GM19397 (cell line): ENCODE data around the gene TBCE.
"Not testable (repeated sequence)": the region's sequence is repeated elsewhere in the genome, so short reads cannot be mapped to it uniquely, and the experiment has no call there.

Source experiments
- ATAC-seq: cut with Tn5 transposase; IDR thresholded peaks from one replicate; pipeline ENCODE4 v1.9.1; 2021; ENCODE audit warnings: mild to moderate bottlenecking, moderate library complexity; ENCODE audit not compliant: unreplicated experiment

The TBCE gene

DNA sequence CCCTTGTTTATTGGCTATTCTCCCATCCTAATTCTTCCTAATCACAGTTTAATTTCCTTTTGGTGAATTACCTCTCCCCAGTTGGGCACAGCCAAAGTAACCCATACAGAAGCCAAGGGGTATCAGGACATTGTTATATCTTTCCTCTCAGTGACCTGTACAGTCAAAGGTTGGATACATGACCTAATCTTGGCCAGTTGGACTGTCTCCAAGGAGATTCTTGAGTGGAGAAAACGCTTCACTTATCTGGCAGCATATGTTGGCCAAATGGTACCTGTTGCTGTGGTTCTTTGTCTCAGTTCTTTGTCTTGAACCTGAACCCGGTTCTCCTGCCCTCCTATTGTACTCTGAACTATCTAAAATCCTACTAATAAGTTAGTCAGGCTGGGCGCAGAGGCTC is 15.3 kb upstream of the TBCE start:
- ATAC-seq: no peak

DNA sequence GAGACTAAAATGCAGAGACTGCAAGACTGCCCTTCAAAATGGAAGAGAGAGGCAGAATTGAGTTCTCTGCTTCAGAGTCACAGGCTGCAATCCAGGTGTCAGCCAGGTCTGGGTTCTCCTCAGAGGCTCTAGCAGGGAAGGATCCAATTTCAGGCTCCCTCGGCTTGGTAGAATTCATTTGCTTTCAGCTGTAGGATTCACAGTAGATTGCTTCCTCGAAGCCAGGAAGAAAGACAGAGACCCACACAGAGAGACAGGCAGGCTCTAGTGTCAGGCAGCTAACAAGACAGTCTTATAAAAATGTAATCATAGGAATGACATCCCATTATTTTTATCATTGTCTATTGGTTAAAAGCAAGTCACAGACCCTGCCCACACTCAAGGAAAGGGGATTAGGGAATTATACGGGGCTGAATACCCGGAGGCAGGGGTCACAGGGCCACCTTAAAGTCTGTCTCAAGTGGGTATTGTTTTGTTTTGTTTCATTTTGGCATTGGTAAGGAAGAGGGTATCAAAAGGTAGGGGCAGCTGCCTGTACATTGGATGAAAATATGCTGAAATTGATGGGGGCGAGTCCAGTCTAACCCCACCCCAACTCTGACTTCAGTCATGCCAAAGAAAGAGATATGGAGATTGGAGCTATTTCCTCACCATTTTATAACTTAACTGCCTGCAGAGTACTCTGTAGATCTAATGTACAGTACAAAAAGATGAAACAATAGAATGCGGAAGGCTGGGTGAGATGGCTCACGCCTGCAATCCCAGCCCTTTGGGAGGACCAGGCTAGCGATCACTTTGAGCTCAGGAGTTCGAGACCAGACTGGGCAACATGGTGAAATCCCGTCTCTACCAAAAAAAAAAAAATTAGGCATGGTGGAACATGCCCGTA is 9.5 kb upstream of the TBCE start:
- no peak for ATAC-seq

GRCh38 chr1:235358899-235359298 is 8.3 kb upstream of the TBCE start:
- no peak for ATAC-seq

DNA sequence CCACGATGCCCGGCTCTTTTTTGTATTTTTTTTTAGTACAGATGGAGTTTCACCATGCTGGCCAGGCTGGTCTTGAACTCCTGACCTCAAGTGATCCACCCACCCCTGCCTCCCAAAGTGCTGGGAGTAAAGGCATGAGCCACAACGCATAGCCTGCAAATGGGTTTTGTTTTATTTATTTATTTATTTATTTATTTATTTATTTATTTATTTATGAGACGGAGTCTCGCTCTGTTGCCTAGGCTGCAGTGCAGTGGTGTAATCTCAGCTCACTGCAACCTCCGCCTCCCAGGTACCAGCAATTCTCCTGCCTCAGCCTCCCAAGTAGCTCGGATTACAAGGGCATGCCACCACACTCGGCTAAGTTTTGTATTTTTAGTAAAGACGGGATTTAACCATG is 3.0 kb upstream of the TBCE start:
- ATAC-seq: not testable (repeated sequence)

DNA sequence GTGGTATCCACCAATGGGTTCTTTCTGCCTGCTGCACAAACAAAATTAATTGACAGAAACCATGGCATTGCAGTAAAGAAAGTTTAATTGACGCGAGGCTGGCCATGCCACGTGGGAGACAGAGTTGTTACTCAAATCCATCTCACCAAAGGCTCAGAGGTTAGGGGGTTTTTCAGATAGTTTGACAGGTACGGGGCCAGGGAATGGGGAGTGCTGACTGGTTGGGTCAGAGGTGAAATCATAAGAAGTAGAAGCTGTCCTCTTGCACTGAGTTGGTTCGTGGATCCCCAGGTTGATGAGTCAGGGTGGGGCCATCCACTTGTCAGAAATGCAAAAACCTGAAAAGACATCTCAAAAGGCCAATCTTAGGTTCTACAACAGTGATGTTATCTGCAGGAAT is 941 bp upstream of the TBCE start:
- ATAC-seq: no peak

- ATAC-seq: no peak
Observed at GRCh38 chr1:235368428-235368827, 1.2 kb downstream of the TBCE start.

DNA sequence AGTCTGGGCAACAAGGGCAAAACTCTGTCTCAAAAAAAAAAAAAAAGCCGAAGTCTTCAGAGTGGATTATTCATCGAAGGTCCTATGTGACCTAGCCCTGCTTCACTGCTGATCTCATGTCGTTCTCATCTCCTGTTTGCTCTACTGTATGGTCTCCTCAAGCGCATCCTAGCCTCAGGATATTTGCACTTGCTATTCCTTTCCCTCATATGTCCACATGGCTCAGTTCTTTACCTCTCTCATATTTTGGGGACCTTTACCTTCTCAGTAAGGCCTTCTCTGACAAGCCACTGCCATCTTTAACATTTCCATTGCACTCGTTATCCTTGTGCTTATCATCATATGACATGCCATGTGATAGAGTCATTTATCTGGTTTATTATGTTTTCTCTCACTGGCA is 2.6 kb downstream of the TBCE start:
- ATAC-seq: no peak

GRCh38 chr1:235375919-235376605 is 8.8 kb downstream of the TBCE start:
- no peak for ATAC-seq

- ATAC-seq: not testable (repeated sequence)
Observed at GRCh38 chr1:235378134-235378735, 11.0 kb downstream of the TBCE start.

DNA sequence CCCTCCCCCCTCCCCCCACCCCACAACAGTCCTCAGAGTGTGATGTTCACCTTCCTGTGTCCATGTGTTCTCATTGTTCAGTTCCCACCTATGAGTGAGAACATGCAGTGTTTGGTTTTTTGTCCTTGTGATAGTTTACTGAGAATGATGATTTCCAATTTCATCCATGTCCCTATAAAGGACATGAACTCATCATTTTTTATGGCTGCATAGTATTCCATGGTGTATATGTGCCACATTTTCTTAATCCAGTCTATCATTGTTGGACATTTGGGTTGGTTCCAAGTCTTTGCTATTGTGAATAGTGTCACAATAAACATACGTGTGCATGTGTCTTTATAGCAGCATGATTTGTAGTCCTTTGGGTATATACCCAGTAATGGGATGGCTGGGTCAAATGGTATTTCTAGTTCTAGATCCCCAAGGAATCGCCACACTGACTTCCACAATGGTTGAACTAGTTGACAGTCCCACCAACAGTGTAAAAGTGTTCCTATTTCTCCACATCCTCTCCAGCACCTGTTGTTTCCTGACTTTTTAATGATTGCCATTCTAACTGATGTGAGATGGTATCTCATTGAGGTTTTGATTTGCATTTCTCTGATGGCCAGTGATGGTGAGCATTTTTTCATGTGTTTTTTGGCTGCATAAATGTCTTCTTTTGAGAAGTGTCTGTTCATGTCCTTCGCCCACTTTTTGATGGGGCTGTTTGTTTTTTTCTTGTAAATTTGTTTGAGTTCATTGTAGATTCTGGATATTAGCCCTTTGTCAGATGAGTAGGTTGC is 14.9 kb downstream of the TBCE start:
- ATAC-seq: not testable (repeated sequence)

DNA sequence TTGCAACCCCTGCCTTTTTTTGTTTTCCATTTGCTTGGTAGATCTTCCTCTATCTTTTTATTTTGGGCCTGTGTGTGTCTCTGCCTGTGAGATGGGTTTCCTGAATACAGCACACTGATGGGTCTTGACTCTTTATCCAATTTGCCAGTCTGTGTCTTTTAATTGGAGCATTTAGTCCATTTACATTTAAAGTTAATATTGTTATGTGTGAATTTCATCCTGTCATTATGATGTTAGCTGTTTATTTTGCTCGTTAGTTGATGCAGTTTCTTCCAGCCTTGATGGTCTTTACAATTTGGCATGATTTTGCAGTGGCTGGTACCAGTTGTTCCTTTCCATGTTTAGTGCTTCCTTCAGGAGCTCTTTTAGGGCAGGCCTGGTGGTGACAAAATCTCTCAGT is 18.4 kb downstream of the TBCE start:
- ATAC-seq: not testable (repeated sequence)

GRCh38 chr1:235391874-235392273 is 24.6 kb downstream of the TBCE start:
- ATAC-seq: no peak

- ATAC-seq: no peak
Observed at GRCh38 chr1:235397733-235398132, 30.5 kb downstream of the TBCE start.

GRCh38 chr1:235399661-235400060 is 32.4 kb downstream of the TBCE start:
- no peak for ATAC-seq

DNA sequence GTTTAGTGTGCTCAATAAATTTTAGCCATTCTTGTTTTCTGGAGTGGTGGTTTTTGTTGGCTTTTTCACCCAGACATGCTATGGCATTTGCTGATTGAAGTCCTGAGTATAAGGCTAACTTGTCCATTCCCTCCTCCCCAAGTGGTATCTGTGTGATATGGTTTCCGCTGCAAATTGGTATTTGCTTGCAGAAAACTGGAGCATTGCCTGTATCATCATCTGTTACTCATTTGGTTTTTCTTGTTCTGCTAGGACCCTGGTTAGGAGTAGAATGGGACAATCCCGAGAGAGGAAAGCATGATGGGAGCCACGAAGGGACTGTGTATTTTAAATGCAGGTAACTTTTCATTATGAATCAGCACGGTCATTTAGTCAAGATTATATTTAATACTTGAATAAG is 34.0 kb downstream of the TBCE start:
- no peak for ATAC-seq

DNA sequence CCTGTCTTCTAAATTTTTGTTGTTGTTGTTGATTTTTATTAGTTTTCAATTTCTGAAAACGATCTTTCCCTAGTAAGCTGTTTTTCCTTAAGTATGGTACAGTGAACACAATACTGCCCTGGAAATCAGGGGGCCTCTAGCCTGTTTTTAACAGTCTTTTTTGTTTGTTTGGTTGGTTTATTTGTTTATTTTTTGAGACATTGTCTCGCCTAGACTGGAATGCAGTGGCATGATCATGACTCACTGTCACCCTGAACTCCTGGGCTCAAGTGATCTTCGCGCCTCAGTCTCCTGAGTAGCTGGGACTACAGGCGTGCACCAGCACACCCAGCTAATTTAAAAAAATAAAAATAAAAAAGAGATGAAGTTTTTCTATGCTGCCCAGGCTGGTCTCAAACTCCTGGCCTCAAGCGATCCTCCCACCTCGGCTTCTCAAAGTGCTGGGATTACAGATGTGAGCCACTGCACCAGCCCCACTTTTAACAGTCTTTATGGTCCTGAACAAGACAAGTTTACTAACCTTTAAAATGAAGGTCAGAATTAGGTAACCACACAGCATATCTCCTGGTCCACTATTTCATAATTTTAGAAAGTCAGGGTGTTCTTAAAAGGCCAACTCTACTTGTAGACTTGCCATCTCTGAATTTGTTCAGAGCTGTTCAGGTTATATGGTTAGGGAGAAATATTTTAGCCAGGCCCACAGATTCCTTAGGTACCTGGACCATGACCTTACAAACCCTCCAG is 35.4 kb downstream of the TBCE start:
- ATAC-seq: no peak

GRCh38 chr1:235403593-235403992 is 36.4 kb downstream of the TBCE start:
- ATAC-seq: no peak

GRCh38 chr1:235404190-235404589 is 37.0 kb downstream of the TBCE start:
- ATAC-seq: no peak

DNA sequence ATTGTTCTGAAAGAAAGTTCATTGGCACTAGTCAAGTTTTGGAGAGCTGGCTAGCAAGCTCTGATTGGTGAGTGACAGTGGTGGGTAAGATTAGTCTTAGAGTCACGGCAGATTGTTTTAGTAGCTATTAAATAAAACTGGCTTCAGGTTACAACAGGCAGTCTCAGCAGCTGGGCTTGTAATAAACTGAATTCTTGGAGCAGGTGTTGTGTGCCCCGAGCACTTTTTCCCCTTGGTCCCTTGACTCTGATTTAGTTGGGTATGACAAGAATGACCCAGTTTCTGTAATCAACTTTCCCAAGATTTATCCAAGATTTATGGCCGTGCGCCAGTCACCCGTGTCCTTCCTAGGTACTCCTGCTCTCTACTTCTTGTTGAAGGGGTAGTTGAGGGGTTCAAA is 40.2 kb downstream of the TBCE start:
- no peak for ATAC-seq

DNA sequence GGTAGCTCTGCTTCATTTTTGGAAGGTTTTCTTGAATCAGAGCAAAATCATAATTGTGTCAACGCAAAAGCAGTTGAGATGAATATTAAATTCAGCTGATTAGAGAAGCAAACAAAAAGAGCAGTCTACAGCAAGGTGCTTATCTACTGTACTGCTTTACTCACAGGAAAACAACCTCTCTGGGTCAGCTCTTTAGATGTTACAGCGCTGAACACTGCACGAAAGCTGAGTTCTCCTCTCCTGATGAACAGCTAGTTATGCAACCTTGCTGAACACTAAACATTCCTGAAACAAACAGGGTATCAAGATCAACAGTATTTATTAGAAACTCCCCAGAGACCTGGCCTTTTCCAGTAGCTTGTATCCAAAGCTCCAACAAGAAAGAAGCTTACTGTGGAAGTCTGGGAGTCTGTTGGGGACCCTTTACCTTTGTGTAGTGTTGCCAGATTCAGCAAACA is 41.3 kb downstream of the TBCE start:
- no peak for ATAC-seq
